AG08396 (cell line): ENCODE measurements around the gene LDLRAD1.
"Not testable (repeated sequence)": the region's sequence is repeated elsewhere in the genome, so short reads cannot be mapped to it uniquely, and the experiment has no call there.

Source experiments
- DNase-seq: peaks from one replicate; pipeline ENCODE4 v3.0.0; 2012; ENCODE audit warnings: low spot score, mixed read lengths

The LDLRAD1 gene, protein sequence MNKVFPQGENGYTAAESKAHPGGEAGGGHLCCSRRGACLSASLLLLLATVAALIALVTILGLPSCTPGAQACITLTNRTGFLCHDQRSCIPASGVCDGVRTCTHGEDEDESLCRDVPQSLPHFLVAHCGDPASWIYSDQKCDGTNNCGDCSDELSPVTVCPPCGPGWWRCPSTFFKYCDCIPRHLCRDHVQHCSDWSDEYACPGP

GRCh38 chr1:54017979-54018378, at the start of gene LDLRAD1:
Gene LDLRAD1 (minus strand): TSS chr1:54018186. CDS start chr1:54018112, 74 bp downstream.
- no peak for DNase-seq

DNA sequence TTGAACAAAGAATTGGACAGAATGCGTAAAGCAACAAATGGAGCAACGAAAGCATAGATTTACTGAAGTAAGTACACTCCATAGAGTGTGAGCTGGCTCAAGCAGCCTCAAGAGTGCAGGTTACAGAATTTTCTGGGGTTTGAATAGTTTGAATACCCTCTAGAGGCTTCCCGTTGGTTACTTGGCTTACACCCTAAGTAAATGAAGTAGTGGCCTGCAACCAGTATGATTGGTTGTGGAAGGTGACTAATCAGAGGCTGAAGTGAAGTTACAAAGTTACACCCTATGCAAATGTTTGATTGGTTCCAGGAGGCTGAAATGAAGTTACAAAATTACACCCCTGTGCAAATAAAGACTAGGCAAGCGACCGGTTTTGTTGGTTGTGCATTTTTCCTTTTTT, 46.3 kb upstream of the LDLRAD1 start:
- DNase-seq: no peak

GRCh38 chr1:54054438-54054749, 36.4 kb upstream of the LDLRAD1 start:
- no peak for DNase-seq

DNA sequence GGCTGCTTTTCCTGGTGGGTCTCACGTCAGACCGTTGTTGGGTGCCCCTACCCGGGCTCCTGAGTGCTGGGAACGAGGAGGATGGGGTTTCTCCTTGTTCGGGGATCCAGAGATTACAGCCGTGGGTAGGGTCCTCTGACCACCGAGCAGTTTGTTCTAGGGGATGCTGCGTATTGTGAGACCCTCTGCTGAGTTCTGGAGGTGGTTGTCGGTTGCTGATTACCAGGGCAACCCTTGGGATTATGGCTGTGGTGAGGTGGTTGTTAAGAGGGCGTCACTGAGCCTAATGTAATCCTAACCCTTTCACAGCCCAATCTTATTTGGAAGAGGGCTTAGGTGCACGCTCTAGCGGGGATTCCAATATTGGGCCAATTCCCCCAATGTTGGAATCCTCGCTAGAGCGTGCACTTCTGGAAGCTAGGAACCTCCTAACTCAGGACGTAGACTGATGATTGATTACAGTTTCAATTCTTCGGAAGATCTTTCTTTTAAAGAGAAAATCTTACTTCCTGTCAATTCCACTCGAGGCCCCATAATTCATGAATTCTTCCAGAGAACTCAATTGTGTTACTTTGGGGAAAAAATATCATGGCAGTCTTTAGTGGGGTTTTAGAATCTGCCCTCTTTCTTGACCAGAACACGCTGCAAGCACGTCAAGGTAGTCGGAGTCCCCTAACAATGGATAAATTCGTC, 35.9 kb upstream of the LDLRAD1 start:
- peak; percentile 14 for DNase-seq

DNA sequence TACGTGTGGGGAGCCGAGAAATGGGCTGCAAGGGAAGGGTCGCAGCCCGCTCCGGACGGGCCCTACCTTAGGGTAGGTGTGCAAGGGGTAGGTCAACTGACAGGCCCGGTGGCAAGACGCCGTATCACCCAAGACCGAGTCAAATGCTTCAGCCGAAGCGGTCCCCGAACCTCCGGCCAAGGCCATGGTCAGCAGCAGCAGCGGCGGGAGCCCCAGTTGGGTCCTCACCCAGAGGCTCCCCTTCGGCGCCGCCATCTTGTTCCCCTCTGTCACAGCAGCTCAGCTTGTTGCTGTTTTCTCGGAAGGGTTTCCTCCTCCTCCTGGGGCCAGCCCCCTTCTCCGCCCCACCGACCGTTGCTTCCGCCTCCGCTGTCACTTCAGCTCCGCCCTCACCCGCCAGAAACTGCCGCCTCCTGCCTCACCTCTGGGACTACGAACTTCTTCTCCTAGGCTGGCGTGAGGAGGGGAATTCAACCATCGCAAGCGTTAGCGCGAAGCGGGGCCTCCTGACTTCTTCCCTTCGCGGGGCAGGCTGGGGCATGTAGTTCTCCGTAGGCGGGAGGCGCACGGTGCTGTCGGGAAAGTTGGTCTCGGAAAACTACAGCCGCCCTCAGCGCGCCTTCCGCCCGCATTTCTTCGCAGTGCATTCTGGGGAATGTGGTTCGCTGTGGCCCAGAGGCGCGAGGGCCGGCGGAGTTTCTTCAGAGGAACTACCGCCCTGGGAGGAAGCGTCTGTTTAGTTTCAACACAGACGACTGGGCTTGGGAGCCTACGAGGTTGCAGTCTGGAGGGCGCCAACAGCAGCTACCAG, 35.2 kb upstream of the LDLRAD1 start, which contains the start of the genes TCEANC2 and TMEM59:
Gene TCEANC2 (plus strand): TSS at position 675 of the 811 bp plus-strand sequence. CDS start 815 bp downstream, outside the sequence.
Gene TMEM59 (minus strand): TSS at position 271 of the 811 bp plus-strand sequence. CDS start 16 bp downstream, at position 255.
- DNase-seq: peak; percentile 94

DNA sequence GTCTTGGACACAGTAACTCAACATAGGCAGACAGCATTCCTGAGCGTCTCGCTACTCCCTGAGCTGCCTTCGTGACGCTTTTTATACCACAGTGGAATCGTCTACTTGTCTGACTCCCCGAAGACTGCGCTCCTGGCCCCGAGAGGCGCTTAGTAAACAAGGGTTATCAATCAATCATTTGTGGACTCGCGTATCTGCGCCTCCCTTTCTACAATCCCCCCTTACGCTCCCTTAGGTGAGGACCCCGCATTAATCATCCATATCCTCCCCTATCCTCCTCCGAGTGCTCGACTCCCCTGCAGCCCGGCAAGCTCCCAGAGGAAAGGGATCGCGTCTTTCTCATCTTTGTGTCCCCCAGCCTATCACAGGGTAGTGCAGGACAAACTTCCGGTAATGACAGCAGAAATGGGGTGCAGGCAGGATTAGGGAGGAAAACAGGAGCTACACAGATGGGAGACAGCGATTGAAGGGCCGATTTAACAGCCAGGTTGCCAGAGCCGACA, 34.5 kb upstream of the LDLRAD1 start:
- peak; percentile 57 for DNase-seq

GRCh38 chr1:54051933-54052430, 34.0 kb upstream of the LDLRAD1 start:
- no peak for DNase-seq

DNA sequence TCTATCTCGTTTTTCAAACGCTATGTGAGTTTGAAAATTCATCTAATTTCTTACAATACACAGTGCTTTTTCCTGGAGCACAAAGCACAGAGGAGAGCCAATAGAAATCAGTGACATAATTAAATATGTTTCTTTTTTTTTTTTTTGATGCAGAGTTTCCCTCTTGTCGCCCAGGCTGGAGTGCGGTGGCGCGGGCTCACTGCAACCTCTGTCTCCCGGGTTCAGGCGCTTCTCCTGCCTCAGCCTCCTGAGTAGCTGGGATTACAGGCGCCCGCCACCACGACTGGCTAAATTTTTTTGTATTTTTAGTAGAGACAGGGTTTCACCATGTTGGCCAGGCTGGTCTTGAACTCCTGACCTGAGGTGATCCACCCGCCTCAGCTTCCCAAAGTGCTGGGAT, 32.4 kb upstream of the LDLRAD1 start:
- DNase-seq: not testable (repeated sequence)

DNA sequence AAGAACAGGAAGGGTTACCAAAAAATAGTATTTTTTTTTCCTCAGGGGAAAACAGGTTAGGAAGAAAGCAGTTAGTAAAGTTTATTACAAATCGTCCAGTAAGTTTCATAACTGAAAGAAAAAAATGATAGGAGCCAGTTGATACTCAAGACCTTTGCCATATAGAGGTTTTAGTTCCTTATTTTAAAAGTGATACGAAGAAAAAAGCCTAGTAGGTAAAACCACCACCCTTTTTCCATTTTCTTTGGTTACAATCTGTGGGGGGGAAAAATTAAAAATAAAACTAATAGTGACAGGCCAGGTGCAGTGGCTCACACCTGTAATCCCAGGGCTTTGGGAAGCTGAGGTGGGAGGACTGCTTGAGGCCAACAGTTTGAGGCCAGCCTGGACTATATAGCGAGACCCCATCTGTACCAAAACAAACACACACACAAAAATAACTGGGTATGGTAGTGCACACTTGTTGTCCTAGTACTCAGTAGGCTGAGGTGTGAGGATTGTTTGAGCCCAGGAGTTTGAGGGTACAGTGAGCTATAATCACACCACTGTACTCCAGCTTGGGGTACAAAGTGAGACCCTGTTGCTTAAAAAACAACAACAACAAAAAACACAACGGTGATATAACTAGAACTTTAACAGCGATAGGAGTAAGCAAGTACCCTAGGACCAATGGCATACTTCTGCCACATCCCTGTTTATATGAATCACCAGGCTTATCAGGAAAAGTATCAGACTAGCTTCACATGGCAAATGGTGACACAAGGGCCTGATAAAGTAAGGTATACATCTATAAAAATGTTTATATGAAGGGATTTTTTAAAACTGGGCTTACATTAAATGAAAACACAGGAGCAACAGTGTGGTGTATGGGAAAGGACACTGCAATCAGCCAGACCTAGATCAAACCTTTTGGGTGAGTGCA, 29.7 kb upstream of the LDLRAD1 start:
- no peak for DNase-seq

GRCh38 chr1:54046671-54047383, 28.8 kb upstream of the LDLRAD1 start:
- DNase-seq: no peak

GRCh38 chr1:54045496-54045895, 27.5 kb upstream of the LDLRAD1 start:
- no peak for DNase-seq

DNA sequence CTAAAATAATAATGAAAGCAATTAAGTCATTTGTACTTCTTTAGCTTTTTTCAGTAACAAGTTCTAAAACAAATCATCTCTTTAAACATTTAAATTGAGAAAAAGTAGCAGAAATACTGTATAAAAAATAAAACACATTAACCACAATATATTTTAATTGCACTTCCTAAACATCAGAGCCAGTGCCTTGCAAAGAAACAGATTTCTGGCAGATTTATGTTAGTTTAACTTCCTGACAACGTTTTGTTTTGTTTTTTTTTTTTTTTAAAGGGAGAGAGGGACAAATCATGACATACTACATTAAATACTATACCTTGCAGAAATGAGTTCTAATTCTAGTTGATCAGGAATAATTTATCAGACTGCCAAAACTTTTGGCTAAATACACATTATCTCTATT, 23.8 kb upstream of the LDLRAD1 start:
- DNase-seq: no peak

DNA sequence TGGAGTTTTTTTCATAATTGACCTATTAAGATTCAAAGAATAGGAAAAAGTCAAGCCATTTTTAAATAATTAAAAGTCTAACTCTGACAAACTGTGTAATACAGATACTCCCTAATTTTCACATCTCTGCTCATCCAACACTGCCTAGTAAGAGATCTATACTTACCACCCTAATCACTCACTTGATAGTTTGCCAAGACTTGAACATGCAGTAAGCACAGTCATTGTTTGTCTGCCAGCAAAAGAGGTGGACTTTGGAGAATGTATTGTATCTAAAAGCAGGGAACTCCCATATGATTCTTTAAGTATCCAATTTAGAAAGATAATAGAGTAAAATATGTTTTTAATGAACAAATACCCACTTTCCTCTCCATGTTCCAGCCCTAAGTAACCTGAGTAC, 19.5 kb upstream of the LDLRAD1 start:
- no peak for DNase-seq

DNA sequence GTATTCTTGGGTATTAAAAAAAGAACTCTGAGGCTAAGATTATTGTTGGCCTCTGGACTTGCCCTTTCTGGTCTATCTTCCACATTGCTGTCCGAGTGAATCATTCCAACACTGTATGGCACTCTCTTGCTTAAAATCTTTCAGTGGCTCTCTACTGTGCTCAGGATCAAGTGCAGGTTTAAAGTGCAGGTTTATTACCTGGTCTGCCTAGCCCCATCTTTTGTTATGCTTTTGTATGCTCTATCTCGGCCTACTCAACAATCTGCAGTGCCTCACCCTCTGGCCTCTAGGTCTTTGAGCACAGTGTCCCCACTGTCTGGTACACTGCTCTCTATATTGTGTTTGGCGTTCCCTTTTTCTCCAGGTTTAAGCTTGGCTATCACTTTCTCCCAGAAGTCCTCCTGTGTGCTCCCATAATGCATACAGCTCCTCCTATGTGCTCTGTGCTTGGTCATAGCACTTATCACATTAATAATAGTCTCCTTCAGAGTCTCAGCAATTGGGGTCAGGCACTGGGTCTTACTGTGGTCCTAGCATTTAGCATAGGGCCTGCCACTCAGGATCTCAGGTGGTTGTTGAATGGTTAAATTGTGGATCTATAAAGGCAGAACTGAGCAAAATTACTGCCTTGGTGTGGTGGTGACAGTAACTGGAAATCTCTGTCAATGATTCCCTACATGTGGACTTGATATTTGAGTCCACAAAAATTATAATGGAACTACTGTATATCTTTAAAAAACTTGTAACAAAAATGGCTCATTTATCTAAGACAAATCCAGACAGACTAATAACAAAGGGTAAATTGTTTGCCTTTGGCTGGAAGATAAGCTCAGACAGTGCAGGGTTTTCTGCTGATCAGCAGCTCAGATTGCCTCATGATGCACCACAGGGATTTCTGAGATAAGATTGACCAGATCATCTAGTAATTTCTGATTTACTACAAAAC, 10.6 kb upstream of the LDLRAD1 start:
- no peak for DNase-seq

DNA sequence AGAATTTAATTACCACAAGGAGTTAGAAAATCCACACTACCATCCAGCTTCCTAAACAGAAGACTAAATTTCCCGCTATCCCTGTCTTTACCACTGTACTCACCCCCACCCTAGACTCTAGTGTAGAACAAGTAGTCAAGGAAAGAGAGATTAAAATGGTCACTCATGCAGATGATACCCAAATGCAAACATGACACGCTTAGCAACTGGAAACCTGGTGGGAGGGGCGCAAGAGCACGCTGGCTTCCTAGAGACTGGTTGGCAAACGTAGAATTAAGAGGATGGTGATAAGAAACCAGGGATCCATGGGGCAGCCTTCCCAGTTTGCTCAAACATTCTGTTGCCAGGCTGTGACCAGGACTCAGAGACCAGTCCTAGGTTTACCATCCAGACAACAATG, 9.9 kb upstream of the LDLRAD1 start:
- DNase-seq: no peak

DNA sequence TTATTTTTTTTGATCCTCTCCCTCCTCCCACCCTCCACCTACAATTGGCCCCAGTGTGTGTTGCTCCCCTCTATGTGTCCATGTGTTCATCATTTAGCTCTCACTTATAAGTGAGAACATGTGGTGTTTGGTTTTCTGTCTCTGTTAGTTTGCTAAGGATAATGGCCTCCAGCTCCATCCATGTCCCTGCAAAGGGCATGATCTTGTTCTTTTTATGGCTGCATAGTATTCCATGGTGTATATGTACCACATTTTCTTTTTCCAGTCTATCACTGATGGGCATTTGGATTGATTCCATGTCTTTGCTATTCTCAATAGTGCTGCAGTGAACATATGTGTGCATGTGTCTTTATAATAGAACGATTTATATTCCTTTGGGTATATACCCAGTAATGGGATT, 6.8 kb upstream of the LDLRAD1 start:
- not testable (repeated sequence) for DNase-seq

DNA sequence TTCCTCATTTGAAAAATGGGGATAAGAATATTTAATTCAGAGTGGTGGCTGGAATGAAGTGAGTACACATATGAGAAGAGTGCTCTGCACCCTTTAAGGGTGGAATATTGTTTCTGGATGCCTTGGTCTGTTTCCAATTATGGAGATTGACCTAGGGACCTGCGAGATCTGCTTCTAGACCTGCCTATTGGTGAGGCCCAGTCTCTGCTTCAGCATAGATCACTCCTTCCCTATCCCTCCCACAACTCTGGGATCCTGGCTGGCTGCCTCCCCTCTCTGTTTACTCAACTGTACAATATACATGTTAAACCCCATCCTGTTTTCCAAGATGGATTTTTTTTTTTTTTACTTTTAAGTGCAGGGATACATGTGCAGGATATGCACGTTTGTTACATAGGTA, 6.4 kb upstream of the LDLRAD1 start:
- no peak for DNase-seq

GRCh38 chr1:54019562-54020176, 1.7 kb upstream of the LDLRAD1 start:
- not testable (repeated sequence) for DNase-seq

- no peak for DNase-seq
These were observed 649 bp upstream of the LDLRAD1 start for GRCh38 chr1:54018635-54019034.
